OCI-LY1 (cell line): Measurements from ENCODE around the gene DENND6A.

Experiments
- CTCF ChIP-seq: fragments of 200-600 bp; sonication (generic), shearing (Covaris generic); IDR thresholded peaks from 2 replicates; pipeline ENCODE4 v1.5.1; 2017; ENCODE audit warnings: mild to moderate bottlenecking, antibody characterized with exemption, low read length, moderate library complexity, mixed read lengths
- EZH2 ChIP-seq: fragments of 200-600 bp; sonication (generic), shearing (Covaris generic); IDR thresholded peaks from 2 replicates; pipeline ENCODE4 v1.8.0; 2017; ENCODE audit warnings: borderline replicate concordance, mixed run types, mild to moderate bottlenecking, antibody characterized with exemption, low read length, moderate library complexity, mixed read lengths

GRCh38 chr3:57600195-57600594, 92.7 kb downstream of the DENND6A start:
- TF ChIP-seq EZH2: no peak
- TF ChIP-seq CTCF: no peak
